ENCODE measurements around the gene TACR1. TPM values are rescaled to one million over a fixed set of nuclear protein-coding genes. Genes with fewer than 3 reads are reported as not detected.

Gene TACR1
- total and polyA plus RNA-seq, 2 of the 4 experiments (the other 2 are of a cell fraction) = under 0.01 to 0.09 TPM

DNA sequence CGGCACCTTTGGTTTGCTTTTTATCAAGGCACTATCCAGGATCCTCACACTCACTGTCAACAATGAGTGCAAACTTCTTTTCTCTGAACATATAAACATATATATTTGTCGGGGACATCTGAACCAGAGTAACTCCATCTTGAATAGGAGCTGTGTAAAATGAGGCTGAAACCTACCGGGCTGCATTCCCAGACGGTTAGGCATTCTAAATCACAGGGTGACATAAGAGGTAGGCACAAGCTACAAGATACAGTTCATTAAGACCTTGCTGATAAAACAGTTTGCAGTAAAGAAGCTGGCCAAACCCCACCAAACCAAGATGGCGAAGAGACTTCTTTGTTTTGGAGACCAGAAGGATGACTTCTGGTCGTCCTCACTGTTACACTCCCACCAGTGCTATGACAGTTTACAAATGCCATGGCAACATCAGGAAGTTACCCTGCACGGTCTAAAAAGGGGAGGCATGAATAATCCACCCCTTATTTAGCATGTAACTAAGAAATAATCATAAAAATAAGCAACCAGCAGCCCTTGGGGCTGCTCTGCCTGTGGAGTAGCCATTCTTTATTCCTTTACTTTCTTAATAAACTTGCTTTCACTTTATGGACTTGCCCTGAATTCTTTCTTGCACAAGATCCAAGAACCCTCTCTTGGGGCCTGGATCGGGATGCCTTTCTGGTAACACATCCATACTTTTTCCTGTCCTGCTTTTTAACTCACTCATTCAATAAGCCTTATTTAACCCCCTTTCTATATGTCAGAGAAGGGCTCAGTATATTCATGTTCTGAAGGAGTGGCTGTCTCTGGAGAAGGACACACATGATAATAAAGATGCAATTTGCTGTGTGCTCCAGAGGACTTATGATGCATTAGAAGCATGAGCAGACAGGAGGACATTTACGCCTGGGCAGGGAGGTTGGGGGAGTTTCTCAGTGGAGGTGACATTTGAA, 65.4 kb downstream of the TACR1 start:
- H2BK20ac ChIP-seq (ENCODE audit: low read depth, low read length) = no peak overlapping the region
- no peaks in the 10 kb centered on the region for H3K9me3 ChIP-seq (ENCODE audit: control insufficient read depth, insufficient read depth, low read length)
- peak overlapping the region; percentile 74 for H3K14ac ChIP-seq (replicated peaks; ENCODE audit: low read depth, low read length)
- no peak overlapping the region for H3K4me3 ChIP-seq (ENCODE audit: insufficient read depth, low read depth, low read length)
- no peak overlapping the region for H2AK9ac ChIP-seq (replicated peaks; ENCODE audit: low read depth, low read length, poor library complexity)
- H3K27ac ChIP-seq (ENCODE audit: insufficient read depth, low read length) = no peak overlapping the region
- POLR2A ChIA-PET (ENCODE audit: unreplicated experiment) = no interaction called here
- no peaks in the 10 kb centered on the region for H3K27me3 ChIP-seq (ENCODE audit: control insufficient read depth, insufficient read depth, low read length)
- H4K91ac ChIP-seq (ENCODE audit: insufficient read depth, low read depth, low read length) = no peak overlapping the region
- no peak overlapping the region for H2BK15ac ChIP-seq (ENCODE audit: low read depth, low read length)
- dilution Hi-C loops (cut with HindIII; ENCODE audit: low sequenced_read_pairs, unreplicated experiment) = no loop called here
- H2AFZ ChIP-seq (replicated peaks; ENCODE audit: low read length, poor library complexity) = no peak overlapping the region
- no peak overlapping the region for H4K5ac ChIP-seq (ENCODE audit: low read depth, low read length)
- H2BK120ac ChIP-seq (ENCODE audit: low read depth, low read length) = no peak overlapping the region
- H3K9me1 ChIP-seq (ENCODE audit: insufficient read depth, low read length) = no peaks in the 10 kb centered on the region; the same call in 1 of the 2 replicates
- no peaks in the 10 kb centered on the region for H3K36me3 ChIP-seq (ENCODE audit: control insufficient read depth, insufficient read depth, low read length)
- peaks cover 4% of the 10 kb centered on the region; the same call in 1 of the 2 replicates for H3K4me1 ChIP-seq (ENCODE audit: control insufficient read depth, insufficient read depth, low read length)
- no peak overlapping the region for H4K8ac ChIP-seq (ENCODE audit: low read depth in 2 of 2, low read length in 2 of 2)
- in situ Hi-C loops (cut with MboI; ENCODE audit: low sequenced_read_pairs) = no loop called here
- DNase-seq (no peak), ATAC-seq (ENCODE audit: low read depth) (peak; percentile 37)
- no peak overlapping the region for H3K4ac ChIP-seq (ENCODE audit: low read depth, low read length)
- no TSS peak for BruUV-seq (replicated peaks)
- H3K4me2 ChIP-seq (ENCODE audit: low read depth, low read length) = no peak overlapping the region
- H3K18ac ChIP-seq (ENCODE audit: low read depth, low read length) = no peak overlapping the region
- no peaks in the 10 kb centered on the region for H4K20me1 ChIP-seq (ENCODE audit: insufficient read depth, low read length)
- no peak overlapping the region for H3K9ac ChIP-seq (ENCODE audit: low read depth, low read length)
- H3K79me1 ChIP-seq (ENCODE audit: low read depth in 1 of 2, low read length in 2 of 2) = no peaks in the 10 kb centered on the region
- TF ChIP-seq MAZ (IDR thresholded peaks at IDR 0.05; ENCODE audit: borderline replicate concordance, low read depth, low read length) (no peak), ELK1 (IDR thresholded peaks at IDR 0.05; ENCODE audit: borderline replicate concordance, low read depth, low read length) (no peak), NFE2L2 (IDR thresholded peaks at IDR 0.05; ENCODE audit: low read depth, low read length) (no peak), CEBPB (IDR thresholded peaks at IDR 0.05; ENCODE audit: low read depth, low read length) (no peak), MAFK (IDR thresholded peaks at IDR 0.05; ENCODE audit: low read depth, low read length) (no peak), RCOR1 (IDR thresholded peaks at IDR 0.05; ENCODE audit: insufficient replicate concordance, low read length) (no peak), BHLHE40 (IDR thresholded peaks at IDR 0.05; ENCODE audit: low read depth, low read length) (no peak), RFX5 (IDR thresholded peaks at IDR 0.05; ENCODE audit: low read depth, low read length) (no peak), SMC3 (IDR thresholded peaks at IDR 0.05; ENCODE audit: low read depth, low read length) (no peak), FOS (IDR thresholded peaks at IDR 0.05; ENCODE audit: low read depth, low read length) (no peak)
- TF ChIP-seq, protein P1, sequence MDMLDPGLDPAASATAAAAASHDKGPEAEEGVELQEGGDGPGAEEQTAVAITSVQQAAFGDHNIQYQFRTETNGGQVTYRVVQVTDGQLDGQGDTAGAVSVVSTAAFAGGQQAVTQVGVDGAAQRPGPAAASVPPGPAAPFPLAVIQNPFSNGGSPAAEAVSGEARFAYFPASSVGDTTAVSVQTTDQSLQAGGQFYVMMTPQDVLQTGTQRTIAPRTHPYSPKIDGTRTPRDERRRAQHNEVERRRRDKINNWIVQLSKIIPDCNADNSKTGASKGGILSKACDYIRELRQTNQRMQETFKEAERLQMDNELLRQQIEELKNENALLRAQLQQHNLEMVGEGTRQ (IDR thresholded peaks at IDR 0.05; ENCODE audit: low read depth, low read length) = no peak
- no peak overlapping the region for H2BK5ac ChIP-seq (ENCODE audit: low read depth, low read length, poor library complexity, severe bottlenecking)
- WGBS, 2 experiments (ENCODE audit: extremely low coverage in 2 of 2, insufficient read length in 1 of 2) = 92% methylated on average over 2 of the region's 9 CpGs; no CpG with 5 or more reads in 1 of the 2 experiments
- intact Hi-C loops (cut with micrococcal nuclease) = no loop called here
- CTCF ChIA-PET = no interaction called here
- H2AK5ac ChIP-seq (ENCODE audit: low read depth, low read length) = no peak overlapping the region
- H3K23ac ChIP-seq (ENCODE audit: low read depth, low read length) = peak overlapping the region; percentile 44; the same call in 1 of the 2 replicates
- no peak overlapping the region for H3K56ac ChIP-seq (ENCODE audit: extremely low read depth, insufficient read depth, low read length)
